ENCODE measurements around the gene FEN1.

GRCh38 chr11:61815790-61816735 lies 23.4 kb downstream of the FEN1 start:
- TF ChIP-seq, protein P1, sequence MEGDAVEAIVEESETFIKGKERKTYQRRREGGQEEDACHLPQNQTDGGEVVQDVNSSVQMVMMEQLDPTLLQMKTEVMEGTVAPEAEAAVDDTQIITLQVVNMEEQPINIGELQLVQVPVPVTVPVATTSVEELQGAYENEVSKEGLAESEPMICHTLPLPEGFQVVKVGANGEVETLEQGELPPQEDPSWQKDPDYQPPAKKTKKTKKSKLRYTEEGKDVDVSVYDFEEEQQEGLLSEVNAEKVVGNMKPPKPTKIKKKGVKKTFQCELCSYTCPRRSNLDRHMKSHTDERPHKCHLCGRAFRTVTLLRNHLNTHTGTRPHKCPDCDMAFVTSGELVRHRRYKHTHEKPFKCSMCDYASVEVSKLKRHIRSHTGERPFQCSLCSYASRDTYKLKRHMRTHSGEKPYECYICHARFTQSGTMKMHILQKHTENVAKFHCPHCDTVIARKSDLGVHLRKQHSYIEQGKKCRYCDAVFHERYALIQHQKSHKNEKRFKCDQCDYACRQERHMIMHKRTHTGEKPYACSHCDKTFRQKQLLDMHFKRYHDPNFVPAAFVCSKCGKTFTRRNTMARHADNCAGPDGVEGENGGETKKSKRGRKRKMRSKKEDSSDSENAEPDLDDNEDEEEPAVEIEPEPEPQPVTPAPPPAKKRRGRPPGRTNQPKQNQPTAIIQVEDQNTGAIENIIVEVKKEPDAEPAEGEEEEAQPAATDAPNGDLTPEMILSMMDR (IDR thresholded peaks at IDR 0.05): no peak
- TF ChIP-seq POLR2A (IDR thresholded peaks at IDR 0.05): no peak

Measured in stomach (tissue), 4 donors.